ENCODE data around the gene SPTSSB.

The SPTSSB gene

GRCh38 chr3:161343540-161343939 is 27.8 kb downstream of the SPTSSB start:
- DNase-seq (ENCODE audit: low read depth, low spot score) = no peak
- H3K27ac ChIP-seq = no peak overlapping the region

- no peak for DNase-seq (ENCODE audit: low read depth, low spot score)
- H3K27ac ChIP-seq = no peak overlapping the region
These were observed 28.7 kb downstream of the SPTSSB start for GRCh38 chr3:161342629-161343028.

- no peak overlapping the region for H3K27ac ChIP-seq
- DNase-seq (ENCODE audit: low read depth, low spot score) = no peak
These were observed 31.5 kb downstream of the SPTSSB start for GRCh38 chr3:161339517-161340500.

- no peak overlapping the region for H3K27ac ChIP-seq
- no peak for DNase-seq (ENCODE audit: low read depth, low spot score)
These were observed 34.0 kb downstream of the SPTSSB start for GRCh38 chr3:161337311-161337710.

- no peak overlapping the region for H3K27ac ChIP-seq
- DNase-seq (ENCODE audit: low read depth, low spot score) = no peak
These were observed 34.7 kb downstream of the SPTSSB start for GRCh38 chr3:161336661-161337060.

- no peak overlapping the region for H3K27ac ChIP-seq
These were observed 37.6 kb downstream of the SPTSSB start for GRCh38 chr3:161333696-161334095.

GRCh38 chr3:161332792-161333191 is 38.5 kb downstream of the SPTSSB start:
- H3K27ac ChIP-seq = no peak overlapping the region
- DNase-seq (ENCODE audit: low read depth, low spot score) = no peak

More at GRCh38 chr3:161333696-161334095, 37.6 kb downstream of the SPTSSB start:
- DNase-seq (ENCODE audit: low read depth, low spot score) = no peak

GRCh38 chr3:161325059-161325458 is 46.3 kb downstream of the SPTSSB start:
- no peak overlapping the region for H3K27ac ChIP-seq
- DNase-seq (ENCODE audit: low read depth, low spot score) = no peak

GRCh38 chr3:161323926-161324621 is 47.2 kb downstream of the SPTSSB start:
- no peak overlapping the region for H3K27ac ChIP-seq
- no peak for DNase-seq (ENCODE audit: low read depth, low spot score)

GRCh38 chr3:161322781-161323568 is 48.3 kb downstream of the SPTSSB start:
- DNase-seq (ENCODE audit: low read depth, low spot score) = no peak
- no peak overlapping the region for H3K27ac ChIP-seq

GRCh38 chr3:161320837-161321236 is 50.5 kb downstream of the SPTSSB start:
- no peak overlapping the region for H3K27ac ChIP-seq
- DNase-seq (ENCODE audit: low read depth, low spot score) = no peak

- DNase-seq (ENCODE audit: low read depth, low spot score) = no peak
- H3K27ac ChIP-seq = no peak overlapping the region
These were observed 51.5 kb downstream of the SPTSSB start for GRCh38 chr3:161319867-161320266.

GRCh38 chr3:161317077-161317476 is 54.2 kb downstream of the SPTSSB start:
- no peak for DNase-seq (ENCODE audit: low read depth, low spot score)

GRCh38 chr3:161316006-161316689 is 55.2 kb downstream of the SPTSSB start:
- H3K27ac ChIP-seq = peak overlapping the region; percentile 66
- peak; percentile 66 for DNase-seq (ENCODE audit: low read depth, low spot score)

More at GRCh38 chr3:161317077-161317476, 54.2 kb downstream of the SPTSSB start:
- H3K27ac ChIP-seq = peak overlapping the region; percentile 66

GRCh38 chr3:161314836-161315395 is 56.4 kb downstream of the SPTSSB start:
- no peak for DNase-seq (ENCODE audit: low read depth, low spot score)
- H3K27ac ChIP-seq = peak overlapping the region; percentile 66

GRCh38 chr3:161310649-161311423 is 60.5 kb downstream of the SPTSSB start:
- DNase-seq (ENCODE audit: low read depth, low spot score) = no peak
- no peak overlapping the region for H3K27ac ChIP-seq

GRCh38 chr3:161305095-161305991 is 66.0 kb downstream of the SPTSSB start:
- no peak for DNase-seq (ENCODE audit: low read depth, low spot score)
- H3K27ac ChIP-seq = no peak overlapping the region

- no peak overlapping the region for H3K27ac ChIP-seq
- no peak for DNase-seq (ENCODE audit: low read depth, low spot score)
These were observed 74.5 kb downstream of the SPTSSB start for GRCh38 chr3:161296814-161297213.

Measured in epithelial cell of prostate (primary cell).